NCI-H1436 treated with DMSO at 0.1 percent for 48 hours (cell line): ENCODE measurements around the gene TMEM138.

ENCODE experiments used
- DNase-seq: peaks from one replicate; lab custom pipeline; 2025; lab: John Stamatoyannopoulos, UW

TMEM138 gene

DNA sequence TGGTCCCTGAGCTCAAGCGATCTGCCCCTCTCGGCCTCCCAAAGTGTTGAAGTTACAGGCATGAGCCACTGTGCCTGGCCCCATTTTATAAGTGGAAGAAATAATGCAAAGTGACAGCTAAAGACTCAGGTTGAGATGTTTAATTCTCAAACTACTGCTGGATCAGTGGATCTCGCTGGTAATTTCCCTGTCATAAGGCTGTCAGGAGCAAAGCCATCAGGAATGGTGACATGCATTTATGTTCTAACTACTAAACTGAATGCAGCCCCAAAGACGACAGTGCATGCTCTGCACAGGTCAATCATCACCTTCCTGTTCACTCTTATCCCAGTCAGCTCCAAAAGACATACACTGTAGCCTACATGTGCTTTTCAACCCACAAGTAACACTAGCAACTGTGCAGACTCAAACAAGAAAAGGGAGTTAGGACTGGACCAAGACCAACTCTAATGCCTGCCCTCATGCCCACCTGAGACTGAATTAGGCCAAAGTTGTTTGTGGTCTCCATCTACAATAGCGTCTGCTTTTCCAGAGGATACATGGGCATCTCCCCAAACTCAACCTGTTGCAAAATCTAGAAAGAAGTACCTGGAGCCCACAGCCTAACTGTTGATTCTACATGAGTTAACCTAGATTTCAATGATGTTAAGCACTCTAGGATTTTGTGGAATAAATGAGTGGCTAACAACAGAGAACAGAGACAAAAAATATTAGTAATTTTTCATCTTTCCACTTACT is 45.0 kb downstream of the TMEM138 start:
- no peak for DNase-seq

DNA sequence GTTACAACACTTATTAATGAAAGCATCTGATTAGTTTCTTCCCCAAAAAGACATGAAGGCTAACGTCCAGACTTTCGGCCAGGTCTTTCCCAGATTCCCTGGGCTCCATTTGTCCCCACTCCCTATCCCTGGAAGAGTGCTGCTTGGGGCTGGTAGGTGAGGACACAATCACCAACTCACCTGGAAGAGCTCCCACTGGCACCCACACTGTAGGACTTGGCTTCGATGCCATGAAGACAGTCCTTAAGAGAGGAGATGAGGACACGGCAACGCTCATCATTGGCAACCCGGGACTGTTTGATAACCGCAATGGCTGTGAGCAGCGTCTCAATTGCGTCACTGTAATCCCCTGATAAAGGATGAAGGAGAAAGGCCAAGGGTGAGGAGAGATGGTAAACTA is 49.4 kb downstream of the TMEM138 start:
- DNase-seq, result no peak

DNA sequence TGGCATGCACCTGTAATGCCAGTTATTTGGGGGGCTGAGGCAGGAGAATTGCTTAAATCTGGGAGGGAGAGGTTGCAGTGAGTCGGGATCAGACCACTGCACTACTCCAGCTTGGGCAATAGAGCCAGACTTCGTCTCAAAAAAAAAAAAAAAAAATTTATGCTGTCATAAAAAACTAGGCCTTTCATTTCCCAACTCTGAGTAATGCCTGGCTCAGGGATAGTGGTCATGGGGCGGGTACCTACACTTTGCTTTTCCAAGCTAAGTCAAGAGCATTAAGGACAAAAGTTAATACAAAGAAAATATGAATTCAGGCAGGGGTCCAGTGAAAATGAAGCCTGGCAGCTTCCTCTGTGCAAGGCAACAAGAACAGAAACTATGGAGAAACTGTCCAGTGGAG is 51.3 kb downstream of the TMEM138 start:
- DNase-seq, result no peak

- no peak for DNase-seq
Measured at GRCh38 chr11:61414547-61414946, 52.4 kb downstream of the TMEM138 start.

GRCh38 chr11:61415381-61415780 is 53.2 kb downstream of the TMEM138 start:
- no peak for DNase-seq

GRCh38 chr11:61416941-61417340 is 54.8 kb downstream of the TMEM138 start:
- DNase-seq, result no peak

- no peak for DNase-seq
Measured at GRCh38 chr11:61417670-61418069, 55.5 kb downstream of the TMEM138 start.

GRCh38 chr11:61418136-61418535 is 56.0 kb downstream of the TMEM138 start:
- no peak for DNase-seq
